H9 (cell line): Measurements from ENCODE around the gene NEK6. TPM values are rescaled to one million over a fixed set of nuclear protein-coding genes. Genes with fewer than 3 reads are reported as not detected.

Source experiments
- DNase-seq: peaks from one replicate; pipeline ENCODE4 v3.0.0-alpha.2; 2017
- H2AFZ ChIP-seq: one replicate; pipeline ENCODE4 v1.6.1; 2013; ENCODE audit warnings: mild to moderate bottlenecking, low read length, control low read depth, moderate library complexity
- H2AK5ac ChIP-seq: 2 replicates; pipeline ENCODE4 v1.6.1; 2013; ENCODE audit warnings: low read length, control low read depth, mixed read lengths; ENCODE audit not compliant: insufficient read length
- H2BK120ac ChIP-seq: one replicate; pipeline ENCODE4 v1.6.1; 2013; ENCODE audit warnings: low read depth, mild to moderate bottlenecking, low read length, control low read depth, inconsistent platforms; ENCODE audit not compliant: poor library complexity, severe bottlenecking
- H2BK12ac ChIP-seq: 2 replicates; pipeline ENCODE4 v1.6.1; 2013; ENCODE audit warnings: low read length, control low read depth, mixed read lengths, low read depth; ENCODE audit not compliant: insufficient read length
- H2BK15ac ChIP-seq: 2 replicates; pipeline ENCODE4 v1.6.1; 2013; ENCODE audit warnings: low read depth, low read length, control low read depth
- H2BK20ac ChIP-seq: one replicate; pipeline ENCODE4 v1.6.1; 2013; ENCODE audit warnings: low read depth, mild to moderate bottlenecking, low read length, control low read depth, inconsistent platforms; ENCODE audit not compliant: poor library complexity, severe bottlenecking
- H2BK5ac ChIP-seq: 2 replicates; pipeline ENCODE4 v1.6.1; 2013; ENCODE audit warnings: low read length, control low read depth, mixed read lengths; ENCODE audit not compliant: insufficient read length
- H3K14ac ChIP-seq: 2 replicates; pipeline ENCODE4 v1.6.1; 2013; ENCODE audit warnings: low read length, control low read depth; ENCODE audit not compliant: insufficient read depth
- H3K18ac ChIP-seq: 2 replicates; pipeline ENCODE4 v1.6.1; 2013; ENCODE audit warnings: low read depth, mild to moderate bottlenecking, mixed read lengths, low read length, control low read depth; ENCODE audit not compliant: insufficient read length
- H3K23ac ChIP-seq: 2 replicates; pipeline ENCODE4 v1.6.1; 2013; ENCODE audit warnings: low read length, control low read depth, mixed read lengths, low read depth; ENCODE audit not compliant: insufficient read length
- H3K23me2 ChIP-seq: 2 replicates; pipeline ENCODE4 v1.6.1; 2013; ENCODE audit warnings: low read depth, mild to moderate bottlenecking, mixed read lengths, low read length, control low read depth; ENCODE audit not compliant: insufficient read length, poor library complexity, severe bottlenecking
- H3K27ac ChIP-seq: 2 replicates; pipeline ENCODE4 v1.5.1; 2013; ENCODE audit warnings: low read length, control low read depth, mixed read lengths, low read depth; ENCODE audit not compliant: insufficient read length
- H3K27me3 ChIP-seq: 2 replicates; pipeline ENCODE4 v1.6.1; 2013; ENCODE audit warnings: low read length, control low read depth, inconsistent platforms; ENCODE audit not compliant: insufficient read depth
- H3K4ac ChIP-seq: 2 replicates; pipeline ENCODE4 v1.6.1; 2013; ENCODE audit warnings: low read depth, mild to moderate bottlenecking, control low read depth, inconsistent platforms, low read length, moderate library complexity
- H3K4me1 ChIP-seq: 2 replicates; pipeline ENCODE4 v1.6.1; 2013; ENCODE audit warnings: low read length, control low read depth, inconsistent platforms; ENCODE audit not compliant: insufficient read depth
- H3K4me2 ChIP-seq: 2 replicates; pipeline ENCODE4 v1.6.1; 2013; ENCODE audit warnings: low read length, control low read depth, mixed read lengths; ENCODE audit not compliant: insufficient read length, insufficient read depth
- H3K56ac ChIP-seq: 2 replicates; pipeline ENCODE4 v1.6.1; 2013; ENCODE audit warnings: low read depth, mild to moderate bottlenecking, mixed read lengths, low read length, control low read depth; ENCODE audit not compliant: insufficient read length
- H3K79me1 ChIP-seq: 2 replicates; pipeline ENCODE4 v1.6.1; 2013; ENCODE audit warnings: low read depth, mild to moderate bottlenecking, moderate library complexity, low read length, control low read depth, inconsistent platforms; ENCODE audit not compliant: insufficient read depth, poor library complexity, severe bottlenecking
- H3K79me2 ChIP-seq: 2 replicates; pipeline ENCODE4 v1.6.1; 2013; ENCODE audit warnings: low read length, control low read depth, inconsistent platforms; ENCODE audit not compliant: insufficient read depth
- H3K9ac ChIP-seq: 2 replicates; pipeline ENCODE4 v1.6.1; 2013; ENCODE audit warnings: low read length, control low read depth, mixed read lengths; ENCODE audit not compliant: insufficient read length; ENCODE audit errors: extremely low read depth
- H3K9me3 ChIP-seq: one replicate; pipeline ENCODE4 v1.6.1; 2013; ENCODE audit warnings: low read depth, low read length, inconsistent platforms; ENCODE audit not compliant: control insufficient read depth
- H3T11ph ChIP-seq: one replicate; pipeline ENCODE4 v1.6.1; 2013; ENCODE audit warnings: mild to moderate bottlenecking, low read length, control low read depth, inconsistent platforms
- H4K20me1 ChIP-seq: one replicate; pipeline ENCODE4 v1.6.1; 2013; ENCODE audit not compliant: control insufficient read depth, insufficient read length, insufficient read depth
- H4K5ac ChIP-seq: 2 replicates; pipeline ENCODE4 v1.6.1; 2013; ENCODE audit warnings: low read depth, mild to moderate bottlenecking, mixed read lengths, low read length, control low read depth; ENCODE audit not compliant: insufficient read length
- H4K8ac ChIP-seq: replicated peaks from 2 replicates; pipeline ENCODE4 v1.6.1; 2013; ENCODE audit warnings: low read length, control low read depth, mixed read lengths, low read depth; ENCODE audit not compliant: insufficient read length
- H4K91ac ChIP-seq: 2 replicates; pipeline ENCODE4 v1.6.1; 2013; ENCODE audit warnings: low read depth, mild to moderate bottlenecking, moderate library complexity, mixed read lengths, low read length, control low read depth; ENCODE audit not compliant: insufficient read length
- H3K27ac Mint-ChIP-seq, 3 experiments: 2 replicates in 2 of 3; 3 replicates in 1 of 3; pipeline ENCODE4 v1.8.0; 2020 to 2021; ENCODE audit warnings: mixed read lengths in 3 of 3, mild to moderate bottlenecking in 1 of 3, moderate library complexity in 1 of 3
- H3K27me3 Mint-ChIP-seq: 2 replicates; pipeline ENCODE4 v1.8.0; 2021; ENCODE audit warnings: low read depth, mild to moderate bottlenecking, moderate library complexity, mixed read lengths
- H3K36me3 Mint-ChIP-seq, 3 experiments: 2 replicates in 2 of 3; 3 replicates in 1 of 3; pipeline ENCODE4 v1.8.0; 2020 to 2021; ENCODE audit warnings: low read depth in 3 of 3, mixed read lengths in 3 of 3; ENCODE audit not compliant: insufficient read depth in 1 of 3
- H3K4me1 Mint-ChIP-seq, 2 experiments: 2 replicates each; pipeline ENCODE4 v1.8.0; 2020; ENCODE audit warnings: mixed read lengths in 2 of 2
- H3K4me3 Mint-ChIP-seq, 2 experiments: 2 replicates in 1 of 2; 3 replicates in 1 of 2; pipeline ENCODE4 v1.8.0; 2020 to 2021; ENCODE audit warnings: mild to moderate bottlenecking in 2 of 2, mixed read lengths in 2 of 2, moderate library complexity in 1 of 2
- H3K9me3 Mint-ChIP-seq, 2 experiments: 2 replicates in 1 of 2; 3 replicates in 1 of 2; pipeline ENCODE4 v1.8.0; 2020; ENCODE audit warnings: mild to moderate bottlenecking in 2 of 2, mixed read lengths in 2 of 2, moderate library complexity in 1 of 2
- WGBS: extraction: QIAGEN DNeasy Blood & Tissue Kit; methylation state at CpG from one replicate; pipeline ENCODE4 v1.1.7; 2013; ENCODE audit warnings: missing lambda C conversion rate, low lambda C conversion rate, mixed read lengths; ENCODE audit not compliant: insufficient read length; ENCODE audit errors: extremely low coverage; 5-methylcytosine and 5-hydroxymethylcytosine counted together
- total RNA-seq: library from RNA; stranded (reverse); gene quantifications from 2 replicates; pipeline ENCODE4 v1.2.1, GENCODE V29; 2021
- TF ChIP-seq, protein P1 (sequence below): fragments of 200-600 bp; sonication (generic); conservative IDR thresholded peaks from 3 replicates; pipeline ENCODE4 v1.8.0; 2021; ENCODE audit warnings: antibody characterized with exemption, mild to moderate bottlenecking

NEK6 gene
- total RNA-seq, 1 experiment from 2014 or later: 14.3 TPM

DNA sequence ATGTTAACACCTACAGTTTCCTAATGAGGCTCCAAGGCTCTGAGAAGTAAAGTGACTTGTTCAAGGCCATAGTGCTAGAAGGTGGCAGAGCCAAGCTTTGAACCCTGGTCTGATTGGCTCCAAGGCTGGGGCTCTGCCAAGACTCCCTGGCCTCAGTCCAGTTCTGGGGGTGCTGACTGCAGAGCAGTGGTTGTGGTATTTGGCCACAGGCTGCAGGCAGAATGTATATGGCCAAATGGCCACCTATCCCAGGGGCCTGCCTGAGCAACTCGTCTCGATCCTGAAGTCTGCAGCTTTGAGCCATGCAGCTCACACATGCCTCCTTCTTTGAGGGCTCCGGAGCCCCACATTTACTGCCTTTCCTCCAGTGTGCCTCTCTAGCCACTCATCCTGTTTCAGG is 9.7 kb upstream of the NEK6 start:
- Histone ChIP-seq H3K27me3 (no peaks in the 10 kb centered on the region), H3K9ac (no peak overlapping the region), H3T11ph (no peak overlapping the region), H4K5ac (no peak overlapping the region), H3K23ac (no peak overlapping the region), H3K23me2 (no peaks in the 10 kb centered on the region), H3K79me1 (no peaks in the 10 kb centered on the region), H3K4me1 (no peaks in the 10 kb centered on the region; the same call in 1 of the 2 replicates), H2BK5ac (no peak overlapping the region), H3K56ac (no peak overlapping the region), H3K4me2 (no peak overlapping the region), H4K20me1 (no peaks in the 10 kb centered on the region), H3K27ac (no peak overlapping the region), H3K9me3 (no peaks in the 10 kb centered on the region), H2BK120ac (no peak overlapping the region), H2BK20ac (no peak overlapping the region), H2AK5ac (no peak overlapping the region), H3K14ac (no peak overlapping the region), H4K8ac (no peak overlapping the region), H3K79me2 (no peaks in the 10 kb centered on the region), H2BK12ac (no peak overlapping the region), H2BK15ac (no peak overlapping the region), H3K18ac (no peak overlapping the region), H3K4ac (no peak overlapping the region), H4K91ac (no peak overlapping the region), H2AFZ (no peak overlapping the region)
- H3K4me1 Mint-ChIP-seq: peaks cover 14 to 21% of the 10 kb centered on the region in 2 experiments
- TF ChIP-seq, protein P1, sequence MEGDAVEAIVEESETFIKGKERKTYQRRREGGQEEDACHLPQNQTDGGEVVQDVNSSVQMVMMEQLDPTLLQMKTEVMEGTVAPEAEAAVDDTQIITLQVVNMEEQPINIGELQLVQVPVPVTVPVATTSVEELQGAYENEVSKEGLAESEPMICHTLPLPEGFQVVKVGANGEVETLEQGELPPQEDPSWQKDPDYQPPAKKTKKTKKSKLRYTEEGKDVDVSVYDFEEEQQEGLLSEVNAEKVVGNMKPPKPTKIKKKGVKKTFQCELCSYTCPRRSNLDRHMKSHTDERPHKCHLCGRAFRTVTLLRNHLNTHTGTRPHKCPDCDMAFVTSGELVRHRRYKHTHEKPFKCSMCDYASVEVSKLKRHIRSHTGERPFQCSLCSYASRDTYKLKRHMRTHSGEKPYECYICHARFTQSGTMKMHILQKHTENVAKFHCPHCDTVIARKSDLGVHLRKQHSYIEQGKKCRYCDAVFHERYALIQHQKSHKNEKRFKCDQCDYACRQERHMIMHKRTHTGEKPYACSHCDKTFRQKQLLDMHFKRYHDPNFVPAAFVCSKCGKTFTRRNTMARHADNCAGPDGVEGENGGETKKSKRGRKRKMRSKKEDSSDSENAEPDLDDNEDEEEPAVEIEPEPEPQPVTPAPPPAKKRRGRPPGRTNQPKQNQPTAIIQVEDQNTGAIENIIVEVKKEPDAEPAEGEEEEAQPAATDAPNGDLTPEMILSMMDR: no peak
- WGBS: no CpG with 5 or more reads among the region's 3 CpGs
- H3K36me3 Mint-ChIP-seq: no peaks in the 10 kb centered on the region
- H3K4me3 Mint-ChIP-seq: no peak overlapping the region
- no peak overlapping the region for H3K27ac Mint-ChIP-seq
- no peak for DNase-seq
- H3K9me3 Mint-ChIP-seq: peaks cover 0 to 4% of the 10 kb centered on the region in 2 experiments; a peak in 2 of 5 replicates
- no peaks in the 10 kb centered on the region; the same call in 1 of the 2 replicates for H3K27me3 Mint-ChIP-seq
